Liver (tissue), 9 donors: ENCODE results near the gene RTN4RL1. TPM values are rescaled to one million over a fixed set of nuclear protein-coding genes. Genes with fewer than 3 reads are reported as not detected.

ENCODE experiments used
- DNase-seq: peaks from one replicate; pipeline ENCODE4 v3.0.0-alpha.2; 2017; ENCODE audit warnings: low spot score
- H3K27ac ChIP-seq, 2 donors: one replicate each; pipeline ENCODE4 v1.7.0; 2013; ENCODE audit warnings: inconsistent platforms in 2 of 2, low read length in 2 of 2, control low read depth in 1 of 2, low read depth in 1 of 2, mild to moderate bottlenecking in 1 of 2
- H3K27me3 ChIP-seq, 4 donors: one replicate each; pipeline versions ENCODE4 v1.6.1 to v1.7.0; 2013; ENCODE audit warnings: low read length in 3 of 4, inconsistent platforms in 1 of 4, mild to moderate bottlenecking in 1 of 4, moderate library complexity in 1 of 4; ENCODE audit not compliant: control insufficient read depth in 4 of 4, insufficient read depth in 4 of 4
- H3K36me3 ChIP-seq, 4 donors: one replicate each; pipeline versions ENCODE4 v1.6.1 to v1.7.0; 2013; ENCODE audit warnings: low read length in 3 of 4, mild to moderate bottlenecking in 3 of 4, low read depth in 1 of 4, moderate library complexity in 1 of 4; ENCODE audit not compliant: control insufficient read depth in 4 of 4, insufficient read depth in 3 of 4
- H3K4me1 ChIP-seq, 4 donors: one replicate each; pipeline versions ENCODE4 v1.6.1 to v1.7.0; 2013; ENCODE audit warnings: low read length in 3 of 4, mild to moderate bottlenecking in 3 of 4, moderate library complexity in 1 of 4; ENCODE audit not compliant: control insufficient read depth in 4 of 4, insufficient read depth in 4 of 4
- H3K4me3 ChIP-seq, 3 donors: one replicate each; pipeline versions ENCODE4 v1.6.1 to v1.7.0; 2013; ENCODE audit warnings: low read length in 3 of 3, control low read depth in 1 of 3, low read depth in 1 of 3, mild to moderate bottlenecking in 1 of 3
- H3K9ac ChIP-seq, 2 donors: one replicate each; pipeline ENCODE4 v1.7.0; 2013; ENCODE audit warnings: low read length in 2 of 2, mild to moderate bottlenecking in 2 of 2, moderate library complexity in 2 of 2, control low read depth in 1 of 2, low read depth in 1 of 2
- H3K9me3 ChIP-seq, 4 donors: one replicate each; pipeline versions ENCODE4 v1.6.1 to v1.7.0; 2013; ENCODE audit warnings: low read length in 3 of 4; ENCODE audit not compliant: control insufficient read depth in 4 of 4
- ATF3 ChIP-seq: IDR thresholded peaks from 2 replicates; pipeline ENCODE4 v1.6.1; 2016; ENCODE audit warnings: antibody characterized with exemption
- CTCF ChIP-seq: fragments of 150-350 bp; IDR thresholded peaks from 2 replicates; pipeline ENCODE4 v1.5.1; 2017; ENCODE audit warnings: improper control_type of control experiment, low read depth, low read length; ENCODE audit not compliant: missing input control
- EGR1 ChIP-seq, 2 donors: IDR thresholded peaks; 2 replicates each; pipeline ENCODE4 v1.6.1; 2016 to 2018; ENCODE audit warnings: antibody characterized with exemption in 2 of 2, low read depth in 2 of 2
- FOXA1 ChIP-seq: IDR thresholded peaks from 2 replicates; pipeline ENCODE4 v1.6.1; 2016; ENCODE audit warnings: antibody characterized with exemption
- FOXA2 ChIP-seq: IDR thresholded peaks from 2 replicates; pipeline ENCODE4 v1.6.1; 2016; ENCODE audit warnings: antibody characterized with exemption
- GABPA ChIP-seq, 2 donors: IDR thresholded peaks in 1 of 2; conservative IDR thresholded peaks in 1 of 2; 2 replicates each; pipeline ENCODE4 v1.6.1; 2016; ENCODE audit warnings: antibody characterized with exemption in 2 of 2, mild to moderate bottlenecking in 1 of 2, moderate library complexity in 1 of 2
- HNF4G ChIP-seq: IDR thresholded peaks from 2 replicates; pipeline ENCODE4 v1.6.1; 2016; ENCODE audit warnings: antibody characterized with exemption
- MAX ChIP-seq: IDR thresholded peaks from 2 replicates; pipeline ENCODE4 v1.6.1; 2016; ENCODE audit warnings: antibody characterized with exemption
- NR2F2 ChIP-seq: IDR thresholded peaks from 2 replicates; pipeline ENCODE4 v1.6.1; 2016; ENCODE audit warnings: antibody characterized with exemption
- RAD21 ChIP-seq, 2 donors: IDR thresholded peaks; 2 replicates each; pipeline ENCODE4 v1.6.1; 2016; ENCODE audit warnings: antibody characterized with exemption in 2 of 2, mild to moderate bottlenecking in 2 of 2
- REST ChIP-seq: IDR thresholded peaks from 2 replicates; pipeline ENCODE4 v1.6.1; 2016; ENCODE audit warnings: antibody characterized with exemption, mild to moderate bottlenecking
- SP1 ChIP-seq: IDR thresholded peaks from 2 replicates; pipeline ENCODE4 v1.6.1; 2018; ENCODE audit warnings: antibody characterized with exemption, mild to moderate bottlenecking
- TAF1 ChIP-seq: conservative IDR thresholded peaks from 2 replicates; pipeline ENCODE4 v1.6.1; 2016; ENCODE audit warnings: antibody characterized with exemption, mild to moderate bottlenecking
- YY1 ChIP-seq: IDR thresholded peaks from 2 replicates; pipeline ENCODE4 v1.6.1; 2016; ENCODE audit warnings: antibody characterized with exemption, mild to moderate bottlenecking
- ZBTB33 ChIP-seq: IDR thresholded peaks from 2 replicates; pipeline ENCODE4 v1.6.1; 2016; ENCODE audit warnings: antibody characterized with exemption
- WGBS: extraction: QIAGEN DNeasy Blood & Tissue Kit; methylation state at CpG from one replicate; pipeline ENCODE4 v1.1.7; 2013; 5-methylcytosine and 5-hydroxymethylcytosine counted together
- polyA plus RNA-seq, 2 donors: library from polyadenylated mRNA; stranded (reverse) in 1 of 2; unstranded in 1 of 2; fragments of 200-250 nt in 1 of 2; fragments of >200 nt in 1 of 2; fragmentation: Nextera tagmentation in 1 of 2; extraction: Ambion mirVana in 1 of 2; gene quantifications; one replicate each; pipeline versions ENCODE4 v1.2.1 to v1.2.3, GENCODE V29; 2013 to 2015
- total RNA-seq, 2 donors: library from RNA; depleted of rRNA; stranded (reverse); fragments of >200 nt; gene quantifications; one replicate each; pipeline ENCODE4 v1.2.3, GENCODE V29; 2014
- donor health status: healthy.
- donor health status: healthy.
- donor health status: healthy.
- donor health status: healthy.
- donor health status: healthy.

The RTN4RL1 gene
- total and polyA plus RNA-seq, 4 donors: 0.04 to 5.4 (median 1.2) TPM

GRCh38 chr17:1959871-1960544, 65.1 kb downstream of the RTN4RL1 start:
- Histone ChIP-seq H3K9me3 (no peaks in the 10 kb centered on the region), H3K9ac (no peak overlapping the region), H3K27ac (no peak overlapping the region), H3K4me3 (no peak overlapping the region), H3K27me3 (no peaks in the 10 kb centered on the region), H3K36me3 (no peaks in the 10 kb centered on the region), H3K4me1 (peaks cover 3 to 12% (median 8%) of the 10 kb centered on the region in 4 donors)
- TF ChIP-seq MAX (no peak), FOXA1 (no peak), SP1 (no peak), TAF1 (no peak), HNF4G (no peak)
- 86% methylated on average over 18 of the region's 18 CpGs for WGBS
- DNase-seq: no peak

GRCh38 chr17:1958134-1958881, 66.8 kb downstream of the RTN4RL1 start:
- no peak for DNase-seq
- no peak overlapping the region for H3K9ac ChIP-seq
- WGBS: 65% methylated on average over 21 of the region's 21 CpGs
- no peaks in the 10 kb centered on the region for H3K27me3 ChIP-seq
- TF ChIP-seq REST: no peak
- TF ChIP-seq RAD21 (IDR thresholded peaks at IDR 0.05): no peak
- TF ChIP-seq ZBTB33: no peak
- TF ChIP-seq EGR1 (IDR thresholded peaks at IDR 0.05; ENCODE audit: low read depth in 2 of 2): no peak
- TF ChIP-seq NR2F2: no peak
- TF ChIP-seq FOXA2: no peak
- TF ChIP-seq ATF3: no peak
- no peak for TF ChIP-seq GABPA (IDR thresholded peaks at IDR 0.05 in 1 of 2, conservative IDR thresholded peaks at IDR 0.05 in 1 of 2)
- TF ChIP-seq SP1: no peak
- TF ChIP-seq CTCF: no peak
- TF ChIP-seq TAF1: no peak
- TF ChIP-seq MAX: no peak
- TF ChIP-seq YY1: no peak
- peaks cover 3 to 12% (median 8%) of the 10 kb centered on the region in 4 donors for H3K4me1 ChIP-seq
- H3K27ac ChIP-seq: no peak overlapping the region
- H3K4me3 ChIP-seq: no peak overlapping the region
- no peaks in the 10 kb centered on the region for H3K36me3 ChIP-seq
- H3K9me3 ChIP-seq: no peaks in the 10 kb centered on the region
